Tibial nerve (tissue), 4 donors: ENCODE data around the gene POMT2. TPM values are rescaled to one million over a fixed set of nuclear protein-coding genes. Genes with fewer than 3 reads are reported as not detected.

Experiments used
- DNase-seq, 2 donors: peaks; one replicate each; pipeline ENCODE4 v3.0.0-alpha.2; 2019; ENCODE audit warnings: low spot score in 2 of 2
- H3K27ac ChIP-seq, 4 donors: fragments of 200-600 bp; sonication (generic) in 3 of 4; one replicate each; pipeline ENCODE4 v1.5.1; 2017 to 2019; ENCODE audit warnings: mild to moderate bottlenecking in 1 of 4
- H3K27me3 ChIP-seq, 2 donors: fragments of 200-600 bp; sonication (generic) in 1 of 2; one replicate each; pipeline versions ENCODE4 v1.5.1 to v1.6.0; 2017 to 2019
- H3K36me3 ChIP-seq, 3 donors: fragments of 200-600 bp; sonication (generic); one replicate each; pipeline ENCODE4 v1.5.1; 2018 to 2019
- H3K4me1 ChIP-seq, 4 donors: fragments of 200-600 bp; sonication (generic) in 3 of 4; one replicate each; pipeline ENCODE4 v1.5.1; 2017 to 2019
- H3K4me3 ChIP-seq, 4 donors: fragments of 200-600 bp; sonication (generic) in 3 of 4; one replicate each; pipeline ENCODE4 v1.5.1; 2017 to 2019; ENCODE audit warnings: mild to moderate bottlenecking in 1 of 4, moderate library complexity in 1 of 4
- H3K9me3 ChIP-seq, 4 donors: fragments of 200-600 bp; sonication (generic) in 3 of 4; one replicate each; pipeline ENCODE4 v1.5.1; 2017 to 2019
- EP300 ChIP-seq, 2 donors: sonication (generic); formaldehyde crosslinking; IDR thresholded peaks; one replicate each; pipeline ENCODE4 v1.6.1; 2017; ENCODE audit warnings: antibody characterized with exemption in 2 of 2, mild to moderate bottlenecking in 1 of 2
- POLR2A ChIP-seq, 2 donors: fragments of 450-650 bp; IDR thresholded peaks; one replicate each; pipeline ENCODE4 v1.6.1; 2017; ENCODE audit warnings: antibody characterized with exemption in 2 of 2, mild to moderate bottlenecking in 2 of 2, moderate library complexity in 2 of 2
- WGBS, 2 donors: methylation state at CpG; one replicate each; pipeline ENCODE4 v1.1.5; 2018; 5-methylcytosine and 5-hydroxymethylcytosine counted together
- total RNA-seq, 4 donors: library from RNA; depleted of rRNA; stranded (reverse); fragments of >200 nt; gene quantifications; one replicate each; pipeline ENCODE4 v1.1.0, GENCODE V29; 2016
- TF ChIP-seq, protein P1 (sequence below), 5 experiments: fragments of 200-600 bp in 3 of 5; fragments of 450-650 bp in 2 of 5; sonication (generic) in 3 of 5; IDR thresholded peaks; one replicate each; pipeline ENCODE4 v1.5.1; 2016 to 2019; ENCODE audit warnings: antibody characterized with exemption in 5 of 5, mild to moderate bottlenecking in 3 of 5, moderate library complexity in 2 of 5

POMT2 gene
- total RNA-seq, 4 donors from 2014 or later: 23.9 to 38.7 (median 28.9) TPM

DNA sequence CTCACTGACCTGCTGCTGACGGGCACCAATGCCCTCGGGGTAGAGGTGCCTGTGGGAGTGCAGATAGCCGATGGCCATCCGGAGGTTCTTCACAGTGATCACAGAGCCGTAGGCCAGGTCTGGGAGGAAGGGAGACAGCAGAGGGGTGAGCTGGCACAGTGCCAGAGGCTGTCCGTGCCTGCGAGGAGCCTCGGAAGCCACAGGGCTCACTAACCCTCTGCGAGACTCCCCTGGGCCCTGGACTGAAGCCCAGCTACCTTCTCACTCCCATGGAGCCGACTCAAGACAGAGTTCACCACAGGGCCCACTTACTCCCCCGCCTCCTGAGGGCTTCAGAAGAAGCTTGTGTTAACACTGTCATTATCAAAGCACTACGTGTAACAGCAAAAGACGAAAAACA is 24.5 kb downstream of the POMT2 start:
- no peaks in the 10 kb centered on the region for H3K27me3 ChIP-seq
- TF ChIP-seq POLR2A (IDR thresholded peaks at IDR 0.05): no peak
- no peak for TF ChIP-seq EP300 (IDR thresholded peaks at IDR 0.05)
- TF ChIP-seq, protein P1, sequence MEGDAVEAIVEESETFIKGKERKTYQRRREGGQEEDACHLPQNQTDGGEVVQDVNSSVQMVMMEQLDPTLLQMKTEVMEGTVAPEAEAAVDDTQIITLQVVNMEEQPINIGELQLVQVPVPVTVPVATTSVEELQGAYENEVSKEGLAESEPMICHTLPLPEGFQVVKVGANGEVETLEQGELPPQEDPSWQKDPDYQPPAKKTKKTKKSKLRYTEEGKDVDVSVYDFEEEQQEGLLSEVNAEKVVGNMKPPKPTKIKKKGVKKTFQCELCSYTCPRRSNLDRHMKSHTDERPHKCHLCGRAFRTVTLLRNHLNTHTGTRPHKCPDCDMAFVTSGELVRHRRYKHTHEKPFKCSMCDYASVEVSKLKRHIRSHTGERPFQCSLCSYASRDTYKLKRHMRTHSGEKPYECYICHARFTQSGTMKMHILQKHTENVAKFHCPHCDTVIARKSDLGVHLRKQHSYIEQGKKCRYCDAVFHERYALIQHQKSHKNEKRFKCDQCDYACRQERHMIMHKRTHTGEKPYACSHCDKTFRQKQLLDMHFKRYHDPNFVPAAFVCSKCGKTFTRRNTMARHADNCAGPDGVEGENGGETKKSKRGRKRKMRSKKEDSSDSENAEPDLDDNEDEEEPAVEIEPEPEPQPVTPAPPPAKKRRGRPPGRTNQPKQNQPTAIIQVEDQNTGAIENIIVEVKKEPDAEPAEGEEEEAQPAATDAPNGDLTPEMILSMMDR (IDR thresholded peaks at IDR 0.05): no peak
- no peak overlapping the region for H3K4me3 ChIP-seq
- H3K27ac ChIP-seq: no peak overlapping the region
- H3K36me3 ChIP-seq: peaks cover 0 to 80% (median 0%) of the 10 kb centered on the region in 3 donors
- no peaks in the 10 kb centered on the region for H3K9me3 ChIP-seq
- 76 to 84% methylated on average over 13 of the region's 13 CpGs for WGBS, 2 donors
- DNase-seq: no peak
- peaks cover 0 to under 1% (median 0%) of the 10 kb centered on the region in 4 donors for H3K4me1 ChIP-seq

DNA sequence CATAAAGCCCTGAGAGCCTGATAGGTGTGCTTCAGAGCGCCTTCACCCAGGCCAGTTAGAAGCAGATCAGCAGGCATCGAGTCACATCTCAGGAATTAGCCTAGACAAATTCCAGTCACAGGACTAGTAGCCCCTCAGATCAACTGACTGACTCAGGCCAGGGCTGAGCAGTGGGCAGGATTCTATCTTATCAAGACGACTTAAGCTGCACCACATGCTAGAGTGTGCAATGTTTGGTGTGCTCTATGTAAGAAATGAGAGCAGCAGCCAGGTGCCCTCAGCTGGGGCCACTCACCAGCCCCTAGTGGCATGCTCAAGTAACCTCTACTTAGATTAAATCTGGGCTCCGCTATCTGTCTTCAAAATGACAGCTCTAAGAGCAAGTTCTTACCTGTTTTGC is 30.0 kb downstream of the POMT2 start:
- Histone ChIP-seq H3K9me3 (no peaks in the 10 kb centered on the region), H3K27ac (no peak overlapping the region), H3K27me3 (no peaks in the 10 kb centered on the region), H3K36me3 (peaks cover 0 to 94% (median 0%) of the 10 kb centered on the region in 3 donors), H3K4me1 (no peaks in the 10 kb centered on the region), H3K4me3 (no peak overlapping the region)
- WGBS, 2 donors: 99 to 100% methylated on average over 1 to 4 of the region's 4 CpGs
- TF ChIP-seq EP300 (IDR thresholded peaks at IDR 0.05): no peak
- TF ChIP-seq POLR2A (IDR thresholded peaks at IDR 0.05): no peak
- TF ChIP-seq, protein P1 (IDR thresholded peaks at IDR 0.05): no peak
- no peak for DNase-seq

DNA sequence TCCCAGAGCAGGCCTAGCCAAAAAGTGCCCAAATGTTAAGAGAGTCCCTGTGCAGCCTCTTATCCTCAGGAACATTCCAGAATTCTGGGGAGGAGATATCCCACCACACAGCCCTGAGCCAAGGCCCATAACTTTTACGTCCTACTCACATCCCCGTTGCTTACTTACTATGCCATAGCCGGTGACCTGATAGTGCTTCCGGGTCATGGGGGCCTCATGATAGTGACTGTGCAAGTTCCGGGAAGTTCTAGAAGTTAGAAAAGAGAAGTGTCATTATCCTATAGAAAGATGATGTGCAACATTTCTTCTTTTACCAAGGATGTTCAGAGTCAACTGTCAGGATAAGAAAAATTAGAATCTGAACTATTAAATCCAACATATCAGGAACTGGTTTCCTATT is 34.1 kb downstream of the POMT2 start:
- no peak for DNase-seq
- H3K27ac ChIP-seq: no peak overlapping the region
- H3K9me3 ChIP-seq: no peaks in the 10 kb centered on the region
- WGBS, 2 donors: 85 to 87% methylated on average over 5 of the region's 5 CpGs
- peaks cover 0 to 100% (median 16%) of the 10 kb centered on the region in 3 donors for H3K36me3 ChIP-seq
- no peaks in the 10 kb centered on the region for H3K4me1 ChIP-seq
- H3K4me3 ChIP-seq: no peak overlapping the region
- H3K27me3 ChIP-seq: no peaks in the 10 kb centered on the region
- TF ChIP-seq EP300 (IDR thresholded peaks at IDR 0.05) (no peak), POLR2A (IDR thresholded peaks at IDR 0.05) (no peak)
- TF ChIP-seq, protein P1 (IDR thresholded peaks at IDR 0.05): no peak

DNA sequence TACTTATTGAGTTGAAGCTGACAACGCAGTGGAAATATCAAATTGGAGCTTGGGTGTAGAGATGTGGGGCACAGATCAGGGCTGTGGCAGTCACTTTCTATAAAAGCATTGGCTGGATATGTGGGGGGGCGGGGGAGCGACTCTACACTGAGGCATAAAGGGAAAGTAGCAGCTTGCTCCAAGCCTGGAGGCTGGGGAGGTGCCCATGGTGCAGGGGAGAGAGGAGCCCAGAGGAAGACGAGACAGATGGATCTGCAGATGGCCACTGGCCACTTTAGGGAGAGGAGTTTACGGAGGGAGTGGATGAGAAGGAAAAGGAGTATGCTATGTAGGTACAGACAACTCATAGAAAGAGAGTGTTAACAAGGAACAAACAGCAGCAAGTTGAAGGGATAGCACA is 36.2 kb downstream of the POMT2 start:
- no peak for DNase-seq
- H3K9me3 ChIP-seq: no peaks in the 10 kb centered on the region
- H3K36me3 ChIP-seq: peaks cover 0 to 100% (median 16%) of the 10 kb centered on the region in 3 donors
- H3K4me1 ChIP-seq: no peaks in the 10 kb centered on the region
- H3K27me3 ChIP-seq: no peaks in the 10 kb centered on the region
- WGBS, 2 donors: 88 to 98% methylated on average over 5 of the region's 5 CpGs
- H3K4me3 ChIP-seq: no peak overlapping the region
- H3K27ac ChIP-seq: no peak overlapping the region
- TF ChIP-seq POLR2A (IDR thresholded peaks at IDR 0.05) (no peak), EP300 (IDR thresholded peaks at IDR 0.05) (no peak)
- TF ChIP-seq, protein P1 (IDR thresholded peaks at IDR 0.05): no peak

DNA sequence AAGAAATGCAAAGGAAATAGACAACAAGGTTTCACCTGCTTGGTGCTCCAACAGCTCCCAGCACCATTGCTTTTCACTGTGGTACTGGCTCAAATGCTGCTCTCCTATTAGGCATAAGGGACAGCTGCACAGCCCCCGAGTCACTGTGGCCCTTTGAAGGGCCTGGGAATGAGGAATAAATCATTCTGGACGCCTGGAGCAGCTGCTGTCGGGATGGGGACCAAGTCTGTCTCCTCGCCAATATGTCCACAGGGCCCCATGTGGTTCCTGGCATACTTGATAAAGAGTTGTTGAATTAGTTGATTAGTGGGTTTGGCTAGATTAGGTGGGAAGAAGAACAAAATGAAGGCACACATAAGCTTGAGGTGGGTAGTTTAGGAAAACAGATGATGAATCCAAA is 36.6 kb downstream of the POMT2 start:
- Histone ChIP-seq H3K9me3 (no peaks in the 10 kb centered on the region), H3K4me1 (no peaks in the 10 kb centered on the region), H3K36me3 (peaks cover 0 to 100% (median 16%) of the 10 kb centered on the region in 3 donors), H3K27me3 (no peaks in the 10 kb centered on the region), H3K4me3 (no peak overlapping the region), H3K27ac (no peak overlapping the region)
- 82 to 87% methylated on average over 4 of the region's 4 CpGs for WGBS, 2 donors
- TF ChIP-seq EP300 (IDR thresholded peaks at IDR 0.05) (no peak), POLR2A (IDR thresholded peaks at IDR 0.05) (no peak)
- TF ChIP-seq, protein P1 (IDR thresholded peaks at IDR 0.05): no peak
- no peak for DNase-seq
